Activated CD8-positive, alpha-beta memory T cell treated with anti-CD3 and anti-CD28 coated beads, Interleukin-2, amount 10 ng/mL, durations not matched to agents 7 days and 5 days (primary cell): ENCODE results near the gene BCL2. TPM values are rescaled to one million over a fixed set of nuclear protein-coding genes. Genes with fewer than 3 reads are reported as not detected.
A peak's percentile ranks its signal among the peaks of the same experiment; 100 is the strongest.
"Not testable (repeated sequence)": the region's sequence is repeated elsewhere in the genome, so short reads cannot be mapped to it uniquely, and the experiment has no call there.

Experiments used
- ATAC-seq: fragments of 150-1000 bp; cut with Tn5 transposase; one replicate; pipeline ENCODE4 v1.10.0; 2021; ENCODE audit warnings: moderate library complexity
- CTCF ChIA-PET: fragments of 350-600 bp; sonication (Branson Sonifier 250); formaldehyde crosslinking; loops from one replicate; lab custom pipeline; 2021; ENCODE audit warnings: antibody characterized with exemption; lab: Charles Lee
- DNase-seq: peaks from one replicate; pipeline ENCODE4 v3.0.0-alpha.2; 2020
- H3K27ac Mint-ChIP-seq: one replicate; pipeline ENCODE4 v1.8.0; 2021; ENCODE audit warnings: mild to moderate bottlenecking, mixed read lengths
- H3K27me3 Mint-ChIP-seq: one replicate; pipeline ENCODE4 v1.8.0; 2021; ENCODE audit warnings: mixed read lengths
- H3K36me3 Mint-ChIP-seq: one replicate; pipeline ENCODE4 v1.8.0; 2021; ENCODE audit warnings: mild to moderate bottlenecking, mixed read lengths
- H3K4me1 Mint-ChIP-seq: one replicate; pipeline ENCODE4 v1.8.0; 2021; ENCODE audit warnings: mixed read lengths
- H3K4me3 Mint-ChIP-seq: one replicate; pipeline ENCODE4 v1.8.0; 2021; ENCODE audit warnings: mild to moderate bottlenecking, moderate library complexity, mixed read lengths
- H3K9me3 Mint-ChIP-seq: one replicate; pipeline ENCODE4 v1.8.0; 2022; ENCODE audit warnings: low read depth, mixed read lengths
- total RNA-seq, 2 experiments: library from RNA; stranded (reverse); gene quantifications; one replicate each; pipeline ENCODE4 v1.2.3, GENCODE V29; 2021

Gene BCL2
- total RNA-seq, 2 experiments from 2014 or later = 118 to 143 TPM

DNA sequence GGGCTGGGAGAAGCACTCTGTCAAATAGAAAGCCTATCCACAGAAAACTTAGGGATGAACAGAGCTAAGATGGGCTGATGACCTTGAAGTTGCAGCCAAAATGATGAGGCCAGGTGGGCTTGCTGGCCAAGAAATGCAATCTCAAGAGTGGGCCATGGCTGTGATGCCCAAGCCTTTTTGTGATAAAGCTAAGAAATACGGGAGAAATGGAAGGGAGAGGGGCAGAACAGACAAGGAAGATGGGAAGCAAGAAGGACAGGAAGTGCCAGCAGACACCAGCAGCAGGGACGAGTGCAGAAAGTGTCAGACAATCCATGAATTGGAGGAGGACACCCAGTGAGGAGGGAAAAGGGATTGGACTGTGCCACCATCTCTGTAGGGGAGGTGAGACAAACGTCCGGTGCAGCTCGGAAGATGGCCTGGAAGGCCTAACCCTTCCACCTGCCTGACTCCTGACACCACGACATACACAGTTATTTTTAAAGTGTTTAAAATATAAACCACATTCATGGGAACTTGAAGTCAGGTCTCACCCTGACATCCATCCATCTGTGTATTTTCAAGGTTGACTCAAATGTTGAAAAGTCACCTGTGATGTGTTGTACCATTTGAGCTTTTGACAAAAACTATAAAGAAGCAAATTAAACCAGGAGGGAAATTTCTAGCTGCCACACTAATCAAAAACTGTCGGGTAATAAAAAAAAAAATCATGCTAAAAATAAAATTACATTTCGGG lies 105.5 kb downstream of the BCL2 start:
- CTCF ChIA-PET = interaction anchor here (1.0 to 1.8 kb wide), 8 partner anchors 8 to 109 kb away, joined by 3 to 6 read pairs (median 4); no protein-coding TSS in a partner anchor
- peak overlapping the region; percentile 75 for H3K4me3 Mint-ChIP-seq
- no peaks in the 10 kb centered on the region for H3K27me3 Mint-ChIP-seq
- peaks cover 3% of the 10 kb centered on the region for H3K9me3 Mint-ChIP-seq
- H3K36me3 Mint-ChIP-seq = peaks cover 65% of the 10 kb centered on the region
- peaks cover 93% of the 10 kb centered on the region for H3K4me1 Mint-ChIP-seq
- H3K27ac Mint-ChIP-seq = peak overlapping the region; percentile 98
- DNase-seq (no peak), ATAC-seq (no peak)

DNA sequence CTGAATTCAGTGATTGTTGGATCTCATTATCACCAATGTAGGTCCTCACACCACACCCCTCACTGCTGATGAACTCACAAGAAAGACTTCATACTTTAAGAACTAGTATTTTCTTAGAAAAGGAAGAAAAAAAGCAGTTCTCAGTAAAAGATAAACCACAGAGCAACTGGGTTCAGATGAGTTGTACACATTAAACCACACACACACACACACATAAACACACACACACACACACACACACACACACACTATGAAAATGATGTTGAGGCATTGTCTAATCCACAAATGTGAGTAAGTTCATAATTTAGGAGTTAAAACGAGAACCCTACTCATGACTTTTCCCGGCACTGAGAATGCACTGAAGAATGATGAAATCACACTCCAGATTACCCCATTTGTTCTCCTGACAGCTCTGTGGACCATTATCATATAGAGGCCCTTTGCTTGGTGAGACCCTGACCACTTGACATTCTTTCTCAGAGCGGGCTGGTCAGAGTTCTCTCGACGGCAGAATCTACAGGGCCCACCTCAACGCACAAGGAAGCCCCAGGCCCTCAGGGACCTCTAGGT lies 106.2 kb downstream of the BCL2 start:
- ATAC-seq = peak; percentile 67
- Mint-ChIP-seq H3K4me1 (peaks cover 93% of the 10 kb centered on the region), H3K27ac (peak overlapping the region; percentile 98), H3K9me3 (no peaks in the 10 kb centered on the region), H3K36me3 (peaks cover 65% of the 10 kb centered on the region), H3K4me3 (peak overlapping the region; percentile 75), H3K27me3 (no peaks in the 10 kb centered on the region)
- peak; percentile 73 for DNase-seq
- CTCF ChIA-PET = interaction anchor here (1.0 to 1.8 kb wide), 6 partner anchors 10 to 104 kb away, joined by 3 to 6 read pairs (median 4); no protein-coding TSS in a partner anchor

- H3K36me3 Mint-ChIP-seq = peaks cover 68% of the 10 kb centered on the region
- H3K9me3 Mint-ChIP-seq = no peaks in the 10 kb centered on the region
- CTCF ChIA-PET = interaction anchor here (1.2 to 10.6 kb wide), 6 partner anchors 10 to 108 kb away, joined by 3 to 83 read pairs (median 4); partner anchors contain the start of gene BCL2
- H3K4me3 Mint-ChIP-seq = peak overlapping the region; percentile 75
- peaks cover 93% of the 10 kb centered on the region for H3K4me1 Mint-ChIP-seq
- H3K27me3 Mint-ChIP-seq = no peaks in the 10 kb centered on the region
- peak overlapping the region; percentile 98 for H3K27ac Mint-ChIP-seq
- DNase-seq = no peak
- ATAC-seq = peak; percentile 7
Measured at GRCh38 chr18:63210521-63210920, 109.0 kb downstream of the BCL2 start.

DNA sequence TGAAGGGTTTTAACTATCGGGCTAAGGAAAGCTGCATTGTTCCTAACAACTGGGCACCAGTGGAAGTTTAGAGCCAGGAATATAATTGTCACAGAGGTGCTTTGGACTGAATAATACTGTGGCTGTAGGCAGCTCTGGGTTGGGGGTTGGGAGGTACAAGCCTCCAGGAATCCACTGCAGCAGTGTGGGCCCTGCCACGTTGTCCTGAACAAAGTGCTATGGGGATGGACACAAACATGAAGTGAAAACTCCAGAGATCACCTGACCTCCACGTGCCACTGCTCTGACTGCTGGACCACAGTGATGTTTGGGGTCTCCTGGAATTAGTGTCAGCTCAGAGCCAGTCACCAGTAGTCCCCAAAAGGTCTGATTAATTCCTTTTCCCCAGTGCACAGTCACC lies 110.9 kb downstream of the BCL2 start:
- H3K27ac Mint-ChIP-seq = peak overlapping the region; percentile 91
- ATAC-seq (no peak), DNase-seq (no peak)
- CTCF ChIA-PET = interaction anchor here (1.9 to 10.6 kb wide), 2 partner anchors 52 to 110 kb away, joined by 5 to 83 read pairs; partner anchors contain the start of gene BCL2
- peaks cover 95% of the 10 kb centered on the region for H3K4me1 Mint-ChIP-seq
- H3K27me3 Mint-ChIP-seq = no peaks in the 10 kb centered on the region
- peak overlapping the region; percentile 85 for H3K4me3 Mint-ChIP-seq
- peaks cover 67% of the 10 kb centered on the region for H3K36me3 Mint-ChIP-seq
- no peaks in the 10 kb centered on the region for H3K9me3 Mint-ChIP-seq

GRCh38 chr18:63207835-63208234 lies 111.7 kb downstream of the BCL2 start:
- Mint-ChIP-seq H3K27ac (peak overlapping the region; percentile 91), H3K27me3 (no peaks in the 10 kb centered on the region), H3K4me3 (peak overlapping the region; percentile 85), H3K36me3 (peaks cover 64% of the 10 kb centered on the region), H3K4me1 (peaks cover 95% of the 10 kb centered on the region), H3K9me3 (no peaks in the 10 kb centered on the region)
- ATAC-seq (no peak), DNase-seq (no peak)
- CTCF ChIA-PET = interaction anchor here (0.8 to 10.6 kb wide), 4 partner anchors 46 to 110 kb away, joined by 4 to 83 read pairs (median 5); partner anchors contain the start of gene BCL2

- CTCF ChIA-PET = interaction anchor here (0.6 to 10.6 kb wide), 5 partner anchors 45 to 111 kb away, joined by 3 to 83 read pairs (median 5); partner anchors contain the start of gene BCL2
- peaks cover 69% of the 10 kb centered on the region for H3K36me3 Mint-ChIP-seq
Measured at GRCh38 chr18:63207143-63207790, 112.3 kb downstream of the BCL2 start.

GRCh38 chr18:63206433-63207142 lies 113.0 kb downstream of the BCL2 start:
- Mint-ChIP-seq H3K36me3 (peaks cover 67% of the 10 kb centered on the region), H3K9me3 (no peaks in the 10 kb centered on the region), H3K27ac (peak overlapping the region; percentile 91), H3K4me3 (peak overlapping the region; percentile 85), H3K27me3 (no peaks in the 10 kb centered on the region), H3K4me1 (peaks cover 92% of the 10 kb centered on the region)
- DNase-seq (no peak), ATAC-seq (peak; percentile 13)
- CTCF ChIA-PET = interaction anchor here (0.6 to 10.6 kb wide), 8 partner anchors 8 to 115 kb away, joined by 3 to 83 read pairs (median 4); partner anchors contain the start of gene BCL2

More at GRCh38 chr18:63207143-63207790, 112.3 kb downstream of the BCL2 start:
- H3K4me1 Mint-ChIP-seq = peaks cover 95% of the 10 kb centered on the region
- H3K27me3 Mint-ChIP-seq = no peaks in the 10 kb centered on the region
- H3K27ac Mint-ChIP-seq = peak overlapping the region; percentile 91
- H3K9me3 Mint-ChIP-seq = no peaks in the 10 kb centered on the region
- peak overlapping the region; percentile 85 for H3K4me3 Mint-ChIP-seq
- DNase-seq = no peak
- ATAC-seq = peak; percentile 6

GRCh38 chr18:63205791-63206252 lies 113.7 kb downstream of the BCL2 start:
- Mint-ChIP-seq H3K4me3 (peak overlapping the region; percentile 85), H3K27me3 (no peaks in the 10 kb centered on the region), H3K36me3 (peaks cover 67% of the 10 kb centered on the region), H3K27ac (peak overlapping the region; percentile 91), H3K9me3 (no peaks in the 10 kb centered on the region), H3K4me1 (peaks cover 92% of the 10 kb centered on the region)
- CTCF ChIA-PET = interaction anchor here (0.8 to 10.6 kb wide), 6 partner anchors 8 to 115 kb away, joined by 3 to 83 read pairs (median 4); partner anchors contain the start of gene BCL2
- DNase-seq = peak; percentile 67
- peak; percentile 60 for ATAC-seq

DNA sequence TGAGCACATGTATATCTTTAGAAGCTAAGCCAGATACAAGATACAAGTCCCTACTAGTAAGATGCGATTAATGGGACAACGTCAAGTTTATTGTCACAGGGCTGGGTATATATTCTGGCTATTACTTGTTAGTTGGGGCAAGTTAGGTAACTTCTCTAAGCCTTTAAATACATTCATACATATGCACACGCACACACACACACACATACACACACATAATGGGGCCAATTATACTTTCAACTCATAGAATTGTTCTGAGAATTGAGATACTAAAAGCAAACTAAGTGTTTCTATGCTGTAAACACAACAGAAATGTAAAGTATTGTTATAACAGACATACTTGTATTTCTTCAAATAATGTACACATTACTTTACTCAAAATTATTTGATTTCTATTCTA lies 116.1 kb downstream of the BCL2 start:
- ATAC-seq (no peak), DNase-seq (no peak)
- Mint-ChIP-seq H3K4me1 (peaks cover 73% of the 10 kb centered on the region), H3K27ac (peak overlapping the region; percentile 91), H3K4me3 (no peak overlapping the region), H3K36me3 (peaks cover 48% of the 10 kb centered on the region), H3K9me3 (no peaks in the 10 kb centered on the region), H3K27me3 (no peaks in the 10 kb centered on the region)
- CTCF ChIA-PET = interaction anchor here (0.6 to 10.6 kb wide), 4 partner anchors 7 to 298 kb away, joined by 3 to 83 read pairs (median 4); partner anchors contain the start of gene BCL2

DNA sequence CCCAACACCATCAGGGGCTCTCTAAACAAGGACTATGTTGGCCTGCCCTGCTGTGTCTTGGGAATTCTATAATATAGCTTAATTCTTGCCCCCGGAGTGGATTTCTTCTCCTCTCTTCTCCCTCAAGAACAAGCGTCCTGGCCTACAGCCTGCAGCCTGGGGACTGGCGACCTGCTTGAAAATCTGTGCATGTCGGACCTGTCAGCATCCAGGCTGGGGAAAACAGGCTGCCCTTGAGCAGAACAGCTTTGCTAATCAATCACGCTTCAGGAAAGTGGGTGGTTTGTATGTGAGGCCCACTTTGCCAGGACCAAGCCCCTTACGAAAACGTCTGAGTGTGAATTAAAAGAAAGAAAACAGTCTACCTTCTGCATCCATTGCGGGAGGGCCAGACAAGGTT lies 116.7 kb downstream of the BCL2 start:
- Mint-ChIP-seq H3K4me3 (no peak overlapping the region), H3K27me3 (no peaks in the 10 kb centered on the region), H3K9me3 (no peaks in the 10 kb centered on the region), H3K36me3 (peaks cover 42% of the 10 kb centered on the region), H3K27ac (peak overlapping the region; percentile 66), H3K4me1 (peaks cover 67% of the 10 kb centered on the region)
- ATAC-seq (no peak), DNase-seq (no peak)
- CTCF ChIA-PET = interaction anchor here (10.6 kb wide), 1 partner anchor 116 kb away, joined by 83 read pairs; the partner anchor contains the start of gene BCL2

DNA sequence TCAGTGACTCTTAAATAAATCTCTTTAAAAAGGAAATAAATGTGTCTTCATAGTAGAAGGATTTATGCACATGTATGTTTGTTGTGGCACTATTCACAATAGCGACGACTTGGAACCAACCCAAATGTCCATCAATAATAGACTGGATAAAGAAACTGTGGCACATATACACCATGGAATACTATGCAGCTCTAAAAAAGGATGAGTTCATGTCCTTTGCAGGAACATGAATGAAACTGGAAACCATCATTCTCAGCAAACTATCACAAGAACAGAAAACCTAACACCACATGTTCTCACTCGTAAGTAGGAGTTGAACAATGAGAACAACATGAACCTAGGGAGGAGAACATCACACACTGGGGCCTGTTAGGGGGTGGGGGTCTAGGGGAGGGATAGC lies 118.1 kb downstream of the BCL2 start:
- not testable (repeated sequence) for DNase-seq, ATAC-seq, H3K27me3 Mint-ChIP-seq, H3K4me3 Mint-ChIP-seq, H3K9me3 Mint-ChIP-seq
- CTCF ChIA-PET = interaction anchor here (1.6 to 2.3 kb wide), 3 partner anchors 9 to 117 kb away, joined by 5 to 12 read pairs (median 11); no protein-coding TSS in a partner anchor
- peaks cover 37% of the 10 kb centered on the region for H3K36me3 Mint-ChIP-seq
- H3K4me1 Mint-ChIP-seq = peaks cover 55% of the 10 kb centered on the region
- peak overlapping the region; percentile 64 for H3K27ac Mint-ChIP-seq

- H3K4me3 Mint-ChIP-seq = no peak overlapping the region
- CTCF ChIA-PET = interaction anchor here (1.2 to 2.3 kb wide), 7 partner anchors 11 to 118 kb away, joined by 3 to 12 read pairs (median 5); no protein-coding TSS in a partner anchor
- peak; percentile 79 for DNase-seq
- H3K4me1 Mint-ChIP-seq = peaks cover 41% of the 10 kb centered on the region
- H3K27ac Mint-ChIP-seq = no peak overlapping the region
- no peaks in the 10 kb centered on the region for H3K9me3 Mint-ChIP-seq
- peaks cover 25% of the 10 kb centered on the region for H3K36me3 Mint-ChIP-seq
- H3K27me3 Mint-ChIP-seq = no peaks in the 10 kb centered on the region
- ATAC-seq = peak; percentile 85
Measured at GRCh38 chr18:63199743-63200241, 119.8 kb downstream of the BCL2 start.
